T-cell (primary cell): ENCODE data around the gene OR1F1. TPM values are rescaled to one million over a fixed set of nuclear protein-coding genes. Genes with fewer than 3 reads are reported as not detected.

Experiments used
- ATAC-seq, 4 experiments: fragments of 200-7000 bp in 3 of 4; fragments of 150-1000 bp in 1 of 4; cut with Tn5 transposase; replicated peaks in 1 of 4; 1 replicate in 3 of 4; 2 replicates in 1 of 4; pipeline ENCODE4 v1.10.0; 2021; ENCODE audit warnings: moderate library complexity in 3 of 4, mild to moderate bottlenecking in 2 of 4, moderate number of reproducible peaks in 1 of 4
- CTCF ChIA-PET, 2 donors: fragments of 300-600 bp; sonication (Branson Sonifier 250); formaldehyde crosslinking; loops; one replicate each; lab custom pipeline; 2022; ENCODE audit warnings: antibody characterized with exemption in 2 of 2; lab: Charles Lee
- POLR2A ChIA-PET, 2 donors: fragments of 300-600 bp; sonication (Branson Sonifier 250); formaldehyde crosslinking; loops; one replicate each; lab custom pipeline; 2022; ENCODE audit warnings: antibody characterized with exemption in 2 of 2; lab: Charles Lee
- DNase-seq, 35 experiments: peaks; one replicate each; pipeline versions ENCODE4 v3.0.0 to v3.0.0-alpha.2; 2013 to 2023
- H3K27ac ChIP-seq: one replicate; pipeline ENCODE4 v1.5.1; 2013; ENCODE audit warnings: low read length
- H3K27me3 ChIP-seq, 2 experiments: replicated peaks in 1 of 2; 1 replicate in 1 of 2; 2 replicates in 1 of 2; pipeline versions ENCODE4 v1.6.1 to v1.7.0; 2013; ENCODE audit warnings: low read length in 1 of 2, mixed read lengths in 1 of 2; ENCODE audit not compliant: control insufficient read depth in 2 of 2, insufficient read depth in 2 of 2; ENCODE audit errors: extremely low read depth in 1 of 2
- H3K36me3 ChIP-seq, 2 donors: 1 replicate in 1 of 2; 2 replicates in 1 of 2; pipeline versions ENCODE4 v1.6.1 to v1.7.0; 2013; ENCODE audit warnings: low read length in 1 of 2; ENCODE audit not compliant: control insufficient read depth in 2 of 2, insufficient read depth in 1 of 2; ENCODE audit errors: extremely low read depth in 1 of 2
- H3K4me1 ChIP-seq, 2 experiments: 1 replicate in 1 of 2; 2 replicates in 1 of 2; pipeline versions ENCODE4 v1.6.1 to v1.7.0; 2013; ENCODE audit warnings: low read length in 2 of 2, mixed read lengths in 1 of 2; ENCODE audit not compliant: insufficient read depth in 2 of 2, control insufficient read depth in 1 of 2; ENCODE audit errors: extremely low read depth in 1 of 2
- H3K4me3 ChIP-seq, 2 donors: 1 replicate in 1 of 2; 2 replicates in 1 of 2; pipeline versions ENCODE4 v1.5.1 to v1.7.0; 2013; ENCODE audit warnings: mild to moderate bottlenecking in 2 of 2, low read length in 1 of 2, moderate library complexity in 1 of 2; ENCODE audit not compliant: control insufficient read depth in 1 of 2; ENCODE audit errors: extremely low read depth in 1 of 2
- H3K9me3 ChIP-seq: 2 replicates; pipeline ENCODE4 v1.7.0; 2013
- H3K27ac Mint-ChIP-seq, 2 donors: one replicate each; pipeline ENCODE4 v1.8.0; 2020 to 2021; ENCODE audit warnings: mild to moderate bottlenecking in 2 of 2, mixed read lengths in 2 of 2
- H3K27me3 Mint-ChIP-seq, 2 donors: one replicate each; pipeline ENCODE4 v1.8.0; 2021 to 2022; ENCODE audit warnings: mixed read lengths in 2 of 2
- H3K36me3 Mint-ChIP-seq: one replicate; pipeline ENCODE4 v1.8.0; 2021; ENCODE audit warnings: mixed read lengths
- H3K4me1 Mint-ChIP-seq, 3 donors: one replicate each; pipeline ENCODE4 v1.8.0; 2020 to 2022; ENCODE audit warnings: mixed read lengths in 3 of 3, mild to moderate bottlenecking in 1 of 3
- H3K4me3 Mint-ChIP-seq, 3 donors: one replicate each; pipeline ENCODE4 v1.8.0; 2020 to 2022; ENCODE audit warnings: mild to moderate bottlenecking in 3 of 3, mixed read lengths in 3 of 3, moderate library complexity in 3 of 3
- H3K9me3 Mint-ChIP-seq, 3 donors: one replicate each; pipeline ENCODE4 v1.8.0; 2020 to 2022; ENCODE audit warnings: mixed read lengths in 3 of 3
- WGBS: methylation state at CpG from one replicate; pipeline ENCODE4 v1.1.5; 2013; ENCODE audit warnings: missing lambda C conversion rate; ENCODE audit not compliant: insufficient coverage; 5-methylcytosine and 5-hydroxymethylcytosine counted together
- total RNA-seq, 35 experiments: library from RNA in 6 of 35; stranded (reverse) in 6 of 35; fragments of 120-200 nt in 1 of 35; gene quantifications; one replicate each; pipeline versions ENCODE4 v1.2.1 to v1.2.4 and lab custom pipeline; 2013 to 2026

The OR1F1 gene
- total RNA-seq, 5 donors from 2014 or later (not counting 1 experiment from before 2014, with no cell fraction given): not detected

- Mint-ChIP-seq H3K36me3 (no peaks in the 10 kb centered on the region), H3K9me3 (no peaks in the 10 kb centered on the region), H3K4me1 (no peaks in the 10 kb centered on the region), H3K27ac (no peak overlapping the region), H3K4me3 (no peak overlapping the region), H3K27me3 (peaks cover 4 to 14% of the 10 kb centered on the region in 2 donors)
- Histone ChIP-seq H3K36me3 (no peaks in the 10 kb centered on the region), H3K4me3 (no peak overlapping the region), H3K4me1 (no peaks in the 10 kb centered on the region), H3K27me3 (peaks cover 0 to 30% of the 10 kb centered on the region in 2 experiments), H3K9me3 (no peaks in the 10 kb centered on the region), H3K27ac (no peak overlapping the region)
- no peak for ATAC-seq
- POLR2A ChIA-PET: interaction anchor here in 1 of 2 donors (0.5 kb wide), 1 partner anchor 18 kb away, joined by 3 read pairs; no protein-coding TSS in a partner anchor
- WGBS: 80% methylated on average over 1 of the region's 6 CpGs
- DNase-seq: no peak
- CTCF ChIA-PET: no interaction called here
Measured at GRCh38 chr16:3243882-3244281, 55.9 kb downstream of the OR1F1 start.

- H3K4me3 Mint-ChIP-seq: no peak overlapping the region
- DNase-seq (no peak), ATAC-seq (no peak)
- peaks cover 0 to 27% of the 10 kb centered on the region in 2 experiments for H3K27me3 ChIP-seq
- no peaks in the 10 kb centered on the region for H3K9me3 ChIP-seq
- ChIA-PET CTCF (interaction anchor here in 1 of 2 donors (0.6 kb wide), 1 partner anchor 1317 kb away, joined by 4 read pairs; no protein-coding TSS in a partner anchor), POLR2A (no interaction called here)
- no peak overlapping the region for H3K27ac ChIP-seq
- no peaks in the 10 kb centered on the region for H3K9me3 Mint-ChIP-seq
- peaks cover 4 to 8% of the 10 kb centered on the region in 2 donors for H3K27me3 Mint-ChIP-seq
- no peaks in the 10 kb centered on the region for H3K36me3 ChIP-seq
- H3K4me3 ChIP-seq: no peak overlapping the region
- no peaks in the 10 kb centered on the region for H3K4me1 Mint-ChIP-seq
- 84% methylated on average over 6 of the region's 7 CpGs for WGBS
- no peak overlapping the region for H3K27ac Mint-ChIP-seq
- H3K36me3 Mint-ChIP-seq: no peaks in the 10 kb centered on the region
- no peaks in the 10 kb centered on the region for H3K4me1 ChIP-seq
Measured at GRCh38 chr16:3246002-3246401, 58.0 kb downstream of the OR1F1 start.

DNA sequence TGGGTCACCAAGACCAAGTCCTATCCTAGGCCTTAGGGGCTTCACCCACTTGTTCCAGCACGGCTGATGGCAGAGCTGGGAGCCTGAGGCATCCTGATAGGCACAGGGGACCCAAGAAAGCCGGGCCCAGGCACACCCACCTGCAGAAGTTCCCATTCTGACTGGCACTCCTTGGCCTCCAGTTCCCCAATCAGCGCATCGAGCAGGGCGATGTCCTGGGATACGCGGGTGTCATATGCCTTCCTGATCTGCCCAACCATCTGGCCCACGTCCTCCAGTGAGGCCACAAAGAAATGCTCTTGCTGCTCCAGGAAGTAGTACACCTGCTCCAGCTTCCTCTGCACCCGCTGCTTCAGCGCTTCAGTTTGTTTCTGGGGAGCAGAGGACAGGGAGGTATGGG lies 58.9 kb downstream of the OR1F1 start:
- no peak overlapping the region for H3K27ac ChIP-seq
- H3K27me3 ChIP-seq: peaks cover 0 to 25% of the 10 kb centered on the region in 2 experiments
- WGBS: 69% methylated on average over 9 of the region's 10 CpGs
- Mint-ChIP-seq H3K9me3 (no peaks in the 10 kb centered on the region), H3K4me1 (no peaks in the 10 kb centered on the region), H3K27me3 (peaks cover 4 to 6% of the 10 kb centered on the region in 2 donors), H3K4me3 (no peak overlapping the region), H3K36me3 (no peaks in the 10 kb centered on the region), H3K27ac (no peak overlapping the region)
- ATAC-seq (no peak), DNase-seq (no peak)
- ChIA-PET CTCF (interaction anchor here in 1 of 2 donors (0.5 kb wide), 1 partner anchor 33 kb away, joined by 8 read pairs; no protein-coding TSS in a partner anchor), POLR2A (no interaction called here)
- H3K36me3 ChIP-seq: no peaks in the 10 kb centered on the region
- no peak overlapping the region for H3K4me3 ChIP-seq
- no peaks in the 10 kb centered on the region for H3K4me1 ChIP-seq
- H3K9me3 ChIP-seq: no peaks in the 10 kb centered on the region

DNA sequence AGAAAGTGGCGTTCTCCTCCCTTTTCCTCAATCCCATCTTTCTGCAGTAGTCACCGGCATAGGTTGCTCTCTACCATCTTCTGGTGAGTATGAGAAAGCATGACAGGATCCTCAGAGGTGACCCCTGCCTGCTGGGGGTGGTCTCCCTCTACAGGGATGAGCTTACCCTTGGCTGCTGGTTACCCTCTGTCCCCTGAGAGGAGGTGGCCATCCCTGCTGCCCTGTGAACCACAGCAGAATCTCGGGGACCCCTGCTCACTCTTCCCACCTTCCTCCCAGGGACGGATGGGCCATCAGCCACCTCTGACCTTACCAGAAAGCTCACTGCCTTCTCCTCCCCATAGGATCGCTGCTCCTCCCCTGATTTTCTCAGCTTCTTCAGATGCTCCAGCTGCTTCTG lies 60.6 kb downstream of the OR1F1 start:
- Mint-ChIP-seq H3K4me3 (no peak overlapping the region), H3K9me3 (no peaks in the 10 kb centered on the region), H3K27me3 (peaks cover 4 to 6% of the 10 kb centered on the region in 2 donors), H3K27ac (no peak overlapping the region), H3K4me1 (no peaks in the 10 kb centered on the region), H3K36me3 (no peaks in the 10 kb centered on the region)
- no peaks in the 10 kb centered on the region for H3K4me1 ChIP-seq
- H3K4me3 ChIP-seq: no peak overlapping the region
- DNase-seq (no peak), ATAC-seq (no peak)
- H3K27me3 ChIP-seq: peaks cover 0 to 23% of the 10 kb centered on the region in 2 experiments
- WGBS: 90% methylated on average over 3 of the region's 5 CpGs
- H3K9me3 ChIP-seq: no peaks in the 10 kb centered on the region
- CTCF ChIA-PET: no interaction called here
- H3K36me3 ChIP-seq: no peaks in the 10 kb centered on the region
- no peak overlapping the region for H3K27ac ChIP-seq
- POLR2A ChIA-PET: no interaction called here

DNA sequence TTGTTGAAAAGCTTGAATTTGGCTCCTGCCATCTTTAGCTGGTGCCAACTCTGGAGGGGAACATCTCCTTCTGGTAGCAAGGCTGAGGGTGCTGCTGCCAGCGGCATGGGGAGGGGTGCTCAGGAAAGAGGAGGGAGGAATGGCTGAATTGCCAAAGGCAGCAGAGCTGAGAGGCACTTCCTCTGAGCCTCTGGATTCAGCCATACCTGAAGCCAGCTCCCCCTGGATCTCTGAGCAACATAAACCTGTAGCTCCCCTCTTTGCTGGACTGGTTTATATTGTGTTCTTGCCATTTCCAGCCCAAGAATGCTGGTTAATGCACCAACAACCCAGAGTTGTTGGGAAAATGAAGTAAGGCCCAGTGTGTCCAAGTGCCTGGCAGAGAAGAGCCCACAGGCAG lies 61.0 kb downstream of the OR1F1 start:
- DNase-seq (no peak), ATAC-seq (no peak)
- ChIA-PET CTCF (no interaction called here), POLR2A (no interaction called here)
- WGBS: 86% methylated on average over 1 of the region's 1 CpG
- Histone ChIP-seq H3K4me1 (no peaks in the 10 kb centered on the region), H3K9me3 (no peaks in the 10 kb centered on the region), H3K27me3 (peaks cover 0 to 23% of the 10 kb centered on the region in 2 experiments), H3K36me3 (no peaks in the 10 kb centered on the region), H3K27ac (no peak overlapping the region), H3K4me3 (no peak overlapping the region)
- Mint-ChIP-seq H3K4me1 (no peaks in the 10 kb centered on the region), H3K27me3 (peaks cover 4 to 6% of the 10 kb centered on the region in 2 donors), H3K36me3 (no peaks in the 10 kb centered on the region), H3K9me3 (no peaks in the 10 kb centered on the region), H3K27ac (no peak overlapping the region), H3K4me3 (no peak overlapping the region)

- Histone ChIP-seq H3K36me3 (no peaks in the 10 kb centered on the region), H3K4me3 (no peak overlapping the region), H3K27ac (no peak overlapping the region), H3K27me3 (peaks cover 0 to 25% of the 10 kb centered on the region in 2 experiments), H3K9me3 (no peaks in the 10 kb centered on the region), H3K4me1 (no peaks in the 10 kb centered on the region)
- ATAC-seq (no peak), DNase-seq (no peak)
- Mint-ChIP-seq H3K4me3 (no peak overlapping the region), H3K36me3 (no peaks in the 10 kb centered on the region), H3K27ac (no peak overlapping the region), H3K27me3 (peaks cover 2 to 6% of the 10 kb centered on the region in 2 donors), H3K9me3 (no peaks in the 10 kb centered on the region), H3K4me1 (no peaks in the 10 kb centered on the region)
- CTCF ChIA-PET: no interaction called here
- WGBS: 80% methylated on average over 14 of the region's 14 CpGs
- POLR2A ChIA-PET: no interaction called here
Measured at GRCh38 chr16:3249451-3249850, 61.4 kb downstream of the OR1F1 start.

DNA sequence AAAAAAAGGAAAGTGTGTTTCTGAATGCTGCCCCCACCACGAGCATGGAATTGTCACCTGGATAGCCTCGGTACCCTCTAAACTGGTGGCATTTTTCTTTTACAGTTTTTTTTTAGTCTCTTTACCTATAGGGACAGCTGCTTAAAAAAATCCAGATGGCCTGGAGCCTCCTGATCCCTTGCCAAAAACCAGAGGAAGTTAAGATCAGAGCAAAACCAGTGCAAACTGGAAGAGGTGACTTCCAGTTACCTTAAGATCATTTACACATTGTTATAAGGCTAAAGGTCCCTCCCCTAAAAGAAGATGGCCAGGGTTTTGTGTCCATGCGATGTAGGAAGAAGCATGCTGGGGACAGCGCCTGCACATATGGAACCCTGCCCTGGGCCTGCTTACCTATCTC lies 65.0 kb downstream of the OR1F1 start:
- H3K4me3 ChIP-seq: no peak overlapping the region
- DNase-seq (no peak), ATAC-seq (no peak)
- no peaks in the 10 kb centered on the region for H3K4me1 ChIP-seq
- Mint-ChIP-seq H3K4me1 (no peaks in the 10 kb centered on the region), H3K9me3 (no peaks in the 10 kb centered on the region), H3K27ac (no peak overlapping the region), H3K36me3 (no peaks in the 10 kb centered on the region), H3K4me3 (no peak overlapping the region), H3K27me3 (peaks cover 0 to 9% of the 10 kb centered on the region in 2 donors)
- no peaks in the 10 kb centered on the region for H3K36me3 ChIP-seq
- H3K9me3 ChIP-seq: no peaks in the 10 kb centered on the region
- H3K27ac ChIP-seq: no peak overlapping the region
- WGBS: 100% methylated on average over 1 of the region's 4 CpGs
- ChIA-PET POLR2A (no interaction called here), CTCF (no interaction called here)
- H3K27me3 ChIP-seq: peaks cover 0 to 27% of the 10 kb centered on the region in 2 experiments
